Neural cell (in vitro differentiated cells): ENCODE data around the gene SRSF5. TPM values are rescaled to one million over a fixed set of nuclear protein-coding genes. Genes with fewer than 3 reads are reported as not detected.

Experiments
- H2AFZ ChIP-seq: fragments of 200-600, 300-800 bp; sonication (generic), shearing (Covaris generic); 2 replicates; pipeline ENCODE4 v1.6.0; 2014; ENCODE audit warnings: low read depth, mild to moderate bottlenecking, antibody characterized with exemption, low read length, moderate library complexity
- H3F3A ChIP-seq: fragments of 200-600 bp; shearing (Covaris generic); 2 replicates; pipeline ENCODE4 v1.6.1; 2016; ENCODE audit warnings: mild to moderate bottlenecking, moderate library complexity, mixed read lengths, antibody characterized with exemption, low read length; ENCODE audit not compliant: insufficient read depth, poor library complexity, severe bottlenecking
- H3K27ac ChIP-seq: fragments of 200-600, 300-800 bp; sonication (generic), shearing (Covaris generic); 2 replicates; pipeline ENCODE4 v1.5.1; 2014; ENCODE audit warnings: mild to moderate bottlenecking, low read length, moderate library complexity
- H3K27me3 ChIP-seq: fragments of 300-800, 200-600 bp; sonication (generic), shearing (Covaris generic); 2 replicates; pipeline ENCODE4 v1.6.0; 2014; ENCODE audit warnings: mild to moderate bottlenecking, low read depth, low read length, moderate library complexity; ENCODE audit not compliant: insufficient read depth
- H3K36me3 ChIP-seq: fragments of 300-800, 200-600 bp; sonication (generic), shearing (Covaris generic); 2 replicates; pipeline ENCODE4 v1.5.1; 2014; ENCODE audit warnings: mild to moderate bottlenecking, antibody characterized with exemption, low read length, moderate library complexity; ENCODE audit not compliant: insufficient read depth
- H3K4me2 ChIP-seq: fragments of 300-800, 200-600 bp; sonication (generic), shearing (Covaris generic); 2 replicates; pipeline ENCODE4 v1.6.0; 2014; ENCODE audit warnings: mild to moderate bottlenecking, low read length
- H3K4me3 ChIP-seq: fragments of 300-800, 200-600 bp; sonication (generic), shearing (Covaris generic); 2 replicates; pipeline ENCODE4 v1.5.1; 2014; ENCODE audit warnings: mild to moderate bottlenecking, low read length, moderate library complexity
- H3K79me2 ChIP-seq: fragments of 200-600 bp; shearing (Covaris generic); replicated peaks from 2 replicates; pipeline ENCODE4 v1.6.0; 2014; ENCODE audit warnings: mild to moderate bottlenecking, low read length, moderate library complexity; ENCODE audit not compliant: insufficient read depth
- H3K9ac ChIP-seq: fragments of 300-800, 200-600 bp; sonication (generic), shearing (Covaris generic); 2 replicates; pipeline ENCODE4 v1.6.1; 2016; ENCODE audit warnings: mild to moderate bottlenecking, low read length, mixed read lengths
- H3K9me2 ChIP-seq: fragments of 200-600 bp; shearing (Covaris generic); 2 replicates; pipeline ENCODE4 v1.6.1; 2016; ENCODE audit warnings: mild to moderate bottlenecking, low read length, mixed read lengths; ENCODE audit not compliant: insufficient read depth
- H3K9me3 ChIP-seq: fragments of 200-600, 300-800 bp; sonication (generic), shearing (Covaris generic); 2 replicates; pipeline ENCODE4 v1.6.1; 2016; ENCODE audit warnings: mild to moderate bottlenecking, mixed run types, low read length, moderate library complexity, mixed read lengths
- H4K20me1 ChIP-seq: fragments of 200-600 bp; shearing (Covaris generic); 2 replicates; pipeline ENCODE4 v1.6.1; 2016; ENCODE audit warnings: mild to moderate bottlenecking, mixed run types; ENCODE audit not compliant: insufficient read depth
- EP300 ChIP-seq: fragments of 450-650 bp; conservative IDR thresholded peaks from 2 replicates; pipeline ENCODE4 v1.6.1; 2014; ENCODE audit warnings: antibody characterized with exemption, mild to moderate bottlenecking, moderate library complexity; ENCODE audit not compliant: poor library complexity, severe bottlenecking
- EZH2 ChIP-seq: fragments of 200-600, 300-800 bp; shearing (Covaris generic), sonication (generic); IDR thresholded peaks from 2 replicates; pipeline ENCODE4 v1.6.1; 2014; ENCODE audit warnings: antibody characterized with exemption, low read length, borderline replicate concordance, mild to moderate bottlenecking; ENCODE audit not compliant: insufficient read depth, poor library complexity, severe bottlenecking
- MXI1 ChIP-seq: fragments of 450-650 bp; conservative IDR thresholded peaks from 2 replicates; pipeline ENCODE4 v1.6.1; 2014; ENCODE audit warnings: antibody characterized with exemption, mild to moderate bottlenecking; ENCODE audit not compliant: poor library complexity, severe bottlenecking
- POLR2AphosphoS5 ChIP-seq: IDR thresholded peaks from 2 replicates; pipeline ENCODE4 v1.6.1; 2012
- RAD21 ChIP-seq: fragments of 450-650 bp; conservative IDR thresholded peaks from 2 replicates; pipeline ENCODE4 v1.6.1; 2014; ENCODE audit warnings: antibody characterized with exemption, mild to moderate bottlenecking, moderate library complexity
- SMC3 ChIP-seq: fragments of 450-650 bp; conservative IDR thresholded peaks from 2 replicates; pipeline ENCODE4 v1.6.1; 2014; ENCODE audit warnings: antibody characterized with exemption, mild to moderate bottlenecking, moderate library complexity; ENCODE audit not compliant: poor library complexity
- TAF1 ChIP-seq: IDR thresholded peaks from 2 replicates; pipeline ENCODE4 v1.6.1; 2012; ENCODE audit warnings: low read depth
- polyA plus RNA-seq: library from polyadenylated mRNA; depleted of rRNA; stranded (reverse); fragments of >200 nt; gene quantifications from 2 replicates; pipeline ENCODE4 v1.2.3, GENCODE V29; 2014
- TF ChIP-seq, protein P1 (sequence below): fragments of 450-650 bp; IDR thresholded peaks from 2 replicates; pipeline ENCODE4 v1.5.1; 2014; ENCODE audit warnings: antibody characterized with exemption, mild to moderate bottlenecking, moderate library complexity; ENCODE audit not compliant: poor library complexity, severe bottlenecking
- TF ChIP-seq, protein P2 (sequence below): IDR thresholded peaks from 2 replicates; pipeline ENCODE4 v1.6.1; 2012; ENCODE audit warnings: borderline replicate concordance

SRSF5 gene
- polyA plus RNA-seq, 1 donor from 2014 or later = 1,017 TPM

DNA sequence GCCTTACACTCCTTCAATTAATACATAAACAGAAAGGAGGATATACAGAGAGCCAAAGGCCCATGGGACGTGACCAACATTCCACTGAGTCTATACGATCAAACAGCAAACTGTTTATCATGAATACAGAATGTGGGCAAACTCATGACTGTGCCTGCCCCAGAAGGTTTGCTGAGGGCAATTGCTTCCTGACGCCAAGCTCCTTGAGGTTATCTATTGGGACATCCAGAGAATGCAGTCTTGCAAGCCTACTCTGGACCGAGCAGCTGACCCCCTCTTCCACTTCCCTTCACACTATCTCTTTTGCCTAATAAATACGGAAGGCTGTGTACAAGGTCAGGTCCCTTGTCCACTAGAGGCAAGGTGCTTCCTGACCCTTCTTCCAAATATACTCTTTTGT lies 48.6 kb downstream of the SRSF5 start:
- TF ChIP-seq, protein P1, sequence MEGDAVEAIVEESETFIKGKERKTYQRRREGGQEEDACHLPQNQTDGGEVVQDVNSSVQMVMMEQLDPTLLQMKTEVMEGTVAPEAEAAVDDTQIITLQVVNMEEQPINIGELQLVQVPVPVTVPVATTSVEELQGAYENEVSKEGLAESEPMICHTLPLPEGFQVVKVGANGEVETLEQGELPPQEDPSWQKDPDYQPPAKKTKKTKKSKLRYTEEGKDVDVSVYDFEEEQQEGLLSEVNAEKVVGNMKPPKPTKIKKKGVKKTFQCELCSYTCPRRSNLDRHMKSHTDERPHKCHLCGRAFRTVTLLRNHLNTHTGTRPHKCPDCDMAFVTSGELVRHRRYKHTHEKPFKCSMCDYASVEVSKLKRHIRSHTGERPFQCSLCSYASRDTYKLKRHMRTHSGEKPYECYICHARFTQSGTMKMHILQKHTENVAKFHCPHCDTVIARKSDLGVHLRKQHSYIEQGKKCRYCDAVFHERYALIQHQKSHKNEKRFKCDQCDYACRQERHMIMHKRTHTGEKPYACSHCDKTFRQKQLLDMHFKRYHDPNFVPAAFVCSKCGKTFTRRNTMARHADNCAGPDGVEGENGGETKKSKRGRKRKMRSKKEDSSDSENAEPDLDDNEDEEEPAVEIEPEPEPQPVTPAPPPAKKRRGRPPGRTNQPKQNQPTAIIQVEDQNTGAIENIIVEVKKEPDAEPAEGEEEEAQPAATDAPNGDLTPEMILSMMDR = no peak
- TF ChIP-seq, protein P2, sequence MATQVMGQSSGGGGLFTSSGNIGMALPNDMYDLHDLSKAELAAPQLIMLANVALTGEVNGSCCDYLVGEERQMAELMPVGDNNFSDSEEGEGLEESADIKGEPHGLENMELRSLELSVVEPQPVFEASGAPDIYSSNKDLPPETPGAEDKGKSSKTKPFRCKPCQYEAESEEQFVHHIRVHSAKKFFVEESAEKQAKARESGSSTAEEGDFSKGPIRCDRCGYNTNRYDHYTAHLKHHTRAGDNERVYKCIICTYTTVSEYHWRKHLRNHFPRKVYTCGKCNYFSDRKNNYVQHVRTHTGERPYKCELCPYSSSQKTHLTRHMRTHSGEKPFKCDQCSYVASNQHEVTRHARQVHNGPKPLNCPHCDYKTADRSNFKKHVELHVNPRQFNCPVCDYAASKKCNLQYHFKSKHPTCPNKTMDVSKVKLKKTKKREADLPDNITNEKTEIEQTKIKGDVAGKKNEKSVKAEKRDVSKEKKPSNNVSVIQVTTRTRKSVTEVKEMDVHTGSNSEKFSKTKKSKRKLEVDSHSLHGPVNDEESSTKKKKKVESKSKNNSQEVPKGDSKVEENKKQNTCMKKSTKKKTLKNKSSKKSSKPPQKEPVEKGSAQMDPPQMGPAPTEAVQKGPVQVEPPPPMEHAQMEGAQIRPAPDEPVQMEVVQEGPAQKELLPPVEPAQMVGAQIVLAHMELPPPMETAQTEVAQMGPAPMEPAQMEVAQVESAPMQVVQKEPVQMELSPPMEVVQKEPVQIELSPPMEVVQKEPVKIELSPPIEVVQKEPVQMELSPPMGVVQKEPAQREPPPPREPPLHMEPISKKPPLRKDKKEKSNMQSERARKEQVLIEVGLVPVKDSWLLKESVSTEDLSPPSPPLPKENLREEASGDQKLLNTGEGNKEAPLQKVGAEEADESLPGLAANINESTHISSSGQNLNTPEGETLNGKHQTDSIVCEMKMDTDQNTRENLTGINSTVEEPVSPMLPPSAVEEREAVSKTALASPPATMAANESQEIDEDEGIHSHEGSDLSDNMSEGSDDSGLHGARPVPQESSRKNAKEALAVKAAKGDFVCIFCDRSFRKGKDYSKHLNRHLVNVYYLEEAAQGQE = no peak
- TF ChIP-seq RAD21 = no peak
- no peak for TF ChIP-seq EP300
- no peak for TF ChIP-seq SMC3
- TF ChIP-seq POLR2AphosphoS5 = no peak
- no peak for TF ChIP-seq MXI1
- TF ChIP-seq TAF1 = no peak
- TF ChIP-seq EZH2 = no peak
- no peak overlapping the region for H2AFZ ChIP-seq

DNA sequence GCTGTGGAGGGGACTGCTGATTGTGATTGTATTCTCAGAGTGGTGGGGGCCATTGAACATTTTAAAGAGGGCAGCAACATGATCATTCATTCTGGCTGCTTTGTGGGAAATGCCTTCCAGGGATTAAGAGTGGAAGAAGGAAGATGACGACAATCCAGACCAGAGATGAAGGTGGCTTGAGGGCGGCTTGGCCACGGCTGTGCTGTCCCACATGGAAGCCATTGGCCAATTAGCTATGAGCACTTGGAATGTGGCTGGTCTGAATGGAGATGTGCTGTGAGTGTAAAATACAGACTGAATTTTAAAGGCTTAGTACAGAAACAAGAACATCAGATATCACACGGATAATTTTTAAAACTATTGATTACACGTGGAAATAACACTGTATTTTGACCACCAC lies 49.3 kb downstream of the SRSF5 start:
- Histone ChIP-seq H3K9me3 (no peaks in the 10 kb centered on the region), H3K36me3 (no peaks in the 10 kb centered on the region), H2AFZ (no peak overlapping the region), H3F3A (no peaks in the 10 kb centered on the region), H3K27ac (no peak overlapping the region), H3K27me3 (no peaks in the 10 kb centered on the region), H3K9ac (no peak overlapping the region), H3K79me2 (no peaks in the 10 kb centered on the region), H4K20me1 (no peaks in the 10 kb centered on the region), H3K4me2 (no peak overlapping the region), H3K9me2 (no peaks in the 10 kb centered on the region), H3K4me3 (no peak overlapping the region)
- TF ChIP-seq, protein P2 = no peak
- TF ChIP-seq EZH2 (no peak), RAD21 (no peak), SMC3 (no peak), EP300 (no peak), POLR2AphosphoS5 (no peak), MXI1 (no peak), TAF1 (no peak)
- TF ChIP-seq, protein P1 = no peak

More for the DNA sequence above, 48.6 kb downstream of the SRSF5 start:
- Histone ChIP-seq H3K79me2 (no peaks in the 10 kb centered on the region), H3K4me2 (no peak overlapping the region), H3K9me2 (no peaks in the 10 kb centered on the region), H3K27me3 (no peaks in the 10 kb centered on the region), H3K9ac (no peak overlapping the region), H3K4me3 (no peak overlapping the region), H3K27ac (no peak overlapping the region), H4K20me1 (no peaks in the 10 kb centered on the region), H3K9me3 (no peaks in the 10 kb centered on the region), H3K36me3 (no peaks in the 10 kb centered on the region), H3F3A (no peaks in the 10 kb centered on the region)
